ENCODE data around the gene MAP4K3. TPM values are rescaled to one million over a fixed set of nuclear protein-coding genes. Genes with fewer than 3 reads are reported as not detected.

The MAP4K3 gene
- total and polyA plus RNA-seq, 10 of the 15 experiments (the other 5 are each of a cell fraction or from before 2014, with no cell fraction given) = 0.04 to 0.95 (median 0.21) TPM; not detected in 1

DNA sequence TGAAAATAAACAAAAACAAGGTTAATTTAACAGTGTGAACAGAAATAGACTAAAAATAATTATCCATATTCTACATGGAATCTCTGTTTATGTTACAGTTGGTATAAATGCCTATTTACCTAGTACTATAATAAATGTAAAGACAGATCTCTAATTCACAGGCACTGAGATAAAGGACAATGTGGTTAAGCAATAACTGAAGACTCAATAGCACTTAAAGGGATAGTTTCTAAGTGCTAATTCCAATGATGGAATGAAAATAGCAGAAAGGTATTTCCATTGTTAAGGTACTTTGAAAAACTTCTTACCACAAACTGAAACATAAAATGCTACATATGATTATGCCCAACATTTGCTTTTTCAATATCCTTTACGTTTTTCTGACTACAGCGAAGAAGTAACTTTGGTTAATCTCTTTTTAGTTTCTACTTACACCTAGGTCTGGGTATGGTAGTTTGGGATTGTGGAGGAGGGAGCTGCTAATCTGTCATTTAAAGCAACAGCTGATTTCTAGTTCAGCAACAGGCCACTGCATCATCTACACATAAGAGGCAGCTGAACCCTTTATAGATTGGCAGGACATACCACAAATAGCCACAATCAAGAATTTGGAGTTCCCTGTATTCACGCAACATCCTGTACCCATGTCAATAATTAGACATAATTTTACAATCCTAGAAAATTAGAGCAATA lies 27.2 kb downstream of the MAP4K3 start:
- RAD21 ChIA-PET (ENCODE audit: unreplicated experiment) = interaction anchor here (1.6 kb wide), 1 partner anchor 30 kb away, joined by 5 read pairs; no protein-coding TSS in a partner anchor

More for the DNA sequence above, 27.2 kb downstream of the MAP4K3 start:
- FAIRE-seq (no peak), ATAC-seq (no peak), DNase-seq (ENCODE audit: low read depth, low spot score) (no peak)
- Histone ChIP-seq H3K36me3 (ENCODE audit: control insufficient read depth in 2 of 2, insufficient read depth in 2 of 2, low read length in 1 of 2) (no peaks in the 10 kb centered on the region; a peak in 1 of 4 replicates), H2AFZ (ENCODE audit: control insufficient read depth, low read depth, low read length) (no peak overlapping the region), H3K79me2 (ENCODE audit: control insufficient read depth, insufficient read depth, low read length) (peaks cover 2% of the 10 kb centered on the region; the same call in 1 of the 2 replicates), H3K4me3 (no peak overlapping the region), H3K27me3 (replicated peaks in 1 of 2; ENCODE audit: control insufficient read depth in 2 of 2, insufficient read depth in 2 of 2, low read length in 1 of 2) (no peaks in the 10 kb centered on the region), H4K20me1 (ENCODE audit: control insufficient read depth, insufficient read depth) (no peaks in the 10 kb centered on the region), H3K9me3 (replicated peaks; ENCODE audit: control insufficient read depth, insufficient read depth, low read length) (no peaks in the 10 kb centered on the region), H3K4me1 (ENCODE audit: control insufficient read depth, insufficient read depth, low read length) (peaks cover 27% of the 10 kb centered on the region), H3K9ac (ENCODE audit: control insufficient read depth, insufficient read depth, low read length) (no peak overlapping the region), H3K4me2 (ENCODE audit: control insufficient read depth, insufficient read depth) (no peak overlapping the region), H3K27ac (ENCODE audit: control insufficient read depth, insufficient read depth) (no peak overlapping the region)
- intact Hi-C loops (cut with micrococcal nuclease; ENCODE audit: unreplicated experiment) = no loop called here
- POLR2A ChIA-PET = no interaction called here
- SMC1A ChIA-PET (ENCODE audit: uncharacterized antibody, unreplicated experiment) = interaction anchor here (0.7 to 1.2 kb wide), 2 partner anchors 16 to 33 kb away, joined by 3 read pairs; no protein-coding TSS in a partner anchor
- 83% methylated on average over 3 of the region's 3 CpGs for WGBS (ENCODE audit: insufficient coverage, insufficient replicate concordance, low lambda C conversion rate, missing lambda C conversion rate)
- TF ChIP-seq SUPT20H (IDR thresholded peaks at IDR 0.05; ENCODE audit: borderline replicate concordance, control insufficient read depth, low read depth, low read length) = no peak
- TF ChIP-seq STAT1 (conservative IDR thresholded peaks at IDR 0.05) = no peak
- no peak for TF ChIP-seq RELA (IDR thresholded peaks at IDR 0.05; ENCODE audit: borderline replicate concordance, partially characterized antibody)
- TF ChIP-seq FOXK2 (IDR thresholded peaks at IDR 0.05) = no peak
- TF ChIP-seq, protein P1, sequence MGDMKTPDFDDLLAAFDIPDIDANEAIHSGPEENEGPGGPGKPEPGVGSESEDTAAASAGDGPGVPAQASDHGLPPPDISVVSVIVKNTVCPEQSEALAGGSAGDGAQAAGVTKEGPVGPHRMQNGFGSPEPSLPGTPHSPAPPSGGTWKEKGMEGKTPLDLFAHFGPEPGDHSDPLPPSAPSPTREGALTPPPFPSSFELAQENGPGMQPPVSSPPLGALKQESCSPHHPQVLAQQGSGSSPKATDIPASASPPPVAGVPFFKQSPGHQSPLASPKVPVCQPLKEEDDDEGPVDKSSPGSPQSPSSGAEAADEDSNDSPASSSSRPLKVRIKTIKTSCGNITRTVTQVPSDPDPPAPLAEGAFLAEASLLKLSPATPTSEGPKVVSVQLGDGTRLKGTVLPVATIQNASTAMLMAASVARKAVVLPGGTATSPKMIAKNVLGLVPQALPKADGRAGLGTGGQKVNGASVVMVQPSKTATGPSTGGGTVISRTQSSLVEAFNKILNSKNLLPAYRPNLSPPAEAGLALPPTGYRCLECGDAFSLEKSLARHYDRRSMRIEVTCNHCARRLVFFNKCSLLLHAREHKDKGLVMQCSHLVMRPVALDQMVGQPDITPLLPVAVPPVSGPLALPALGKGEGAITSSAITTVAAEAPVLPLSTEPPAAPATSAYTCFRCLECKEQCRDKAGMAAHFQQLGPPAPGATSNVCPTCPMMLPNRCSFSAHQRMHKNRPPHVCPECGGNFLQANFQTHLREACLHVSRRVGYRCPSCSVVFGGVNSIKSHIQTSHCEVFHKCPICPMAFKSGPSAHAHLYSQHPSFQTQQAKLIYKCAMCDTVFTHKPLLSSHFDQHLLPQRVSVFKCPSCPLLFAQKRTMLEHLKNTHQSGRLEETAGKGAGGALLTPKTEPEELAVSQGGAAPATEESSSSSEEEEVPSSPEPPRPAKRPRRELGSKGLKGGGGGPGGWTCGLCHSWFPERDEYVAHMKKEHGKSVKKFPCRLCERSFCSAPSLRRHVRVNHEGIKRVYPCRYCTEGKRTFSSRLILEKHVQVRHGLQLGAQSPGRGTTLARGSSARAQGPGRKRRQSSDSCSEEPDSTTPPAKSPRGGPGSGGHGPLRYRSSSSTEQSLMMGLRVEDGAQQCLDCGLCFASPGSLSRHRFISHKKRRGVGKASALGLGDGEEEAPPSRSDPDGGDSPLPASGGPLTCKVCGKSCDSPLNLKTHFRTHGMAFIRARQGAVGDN (IDR thresholded peaks at IDR 0.05) = no peak
- CTCF ChIA-PET = interaction anchor here (1.0 kb wide), 1 partner anchor 316 kb away, joined by 3 read pairs; no protein-coding TSS in a partner anchor
- in situ Hi-C loops (cut with MboI) = no loop called here
- BruUV-seq (replicated peaks) = no TSS peak
